Measurements from ENCODE around the gene MAMDC2.

GRCh38 chr9:70177121-70177520 lies 133.5 kb downstream of the MAMDC2 start:
- TF ChIP-seq POLR2A (IDR thresholded peaks at IDR 0.05) (no peak), CTCF (IDR thresholded peaks at IDR 0.05) (no peak)
